ENCODE measurements around the gene MAP3K20.

MAP3K20 gene

DNA sequence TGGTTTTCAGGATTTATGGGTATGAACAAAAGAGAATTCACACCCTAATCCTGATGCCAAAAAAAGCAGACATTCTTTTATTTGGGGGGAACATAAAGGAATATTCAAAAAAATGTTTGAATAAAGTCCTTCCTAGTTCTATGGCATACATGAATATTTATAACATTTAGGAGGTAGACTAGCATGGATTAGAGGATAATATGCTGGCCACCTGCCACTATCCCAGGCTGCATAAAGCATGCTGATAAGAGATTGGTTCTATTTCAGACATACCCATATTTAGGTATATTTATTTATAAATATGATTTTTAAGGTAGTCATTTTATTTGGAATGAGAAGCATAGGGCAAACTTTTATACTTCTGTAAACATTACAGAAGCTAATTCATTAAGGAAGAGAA is 34.9 kb upstream of the MAP3K20 start:
- no peaks in the 10 kb centered on the region for H3K9me3 ChIP-seq
- H3K27ac ChIP-seq, result no peak overlapping the region
- TF ChIP-seq, protein P1, sequence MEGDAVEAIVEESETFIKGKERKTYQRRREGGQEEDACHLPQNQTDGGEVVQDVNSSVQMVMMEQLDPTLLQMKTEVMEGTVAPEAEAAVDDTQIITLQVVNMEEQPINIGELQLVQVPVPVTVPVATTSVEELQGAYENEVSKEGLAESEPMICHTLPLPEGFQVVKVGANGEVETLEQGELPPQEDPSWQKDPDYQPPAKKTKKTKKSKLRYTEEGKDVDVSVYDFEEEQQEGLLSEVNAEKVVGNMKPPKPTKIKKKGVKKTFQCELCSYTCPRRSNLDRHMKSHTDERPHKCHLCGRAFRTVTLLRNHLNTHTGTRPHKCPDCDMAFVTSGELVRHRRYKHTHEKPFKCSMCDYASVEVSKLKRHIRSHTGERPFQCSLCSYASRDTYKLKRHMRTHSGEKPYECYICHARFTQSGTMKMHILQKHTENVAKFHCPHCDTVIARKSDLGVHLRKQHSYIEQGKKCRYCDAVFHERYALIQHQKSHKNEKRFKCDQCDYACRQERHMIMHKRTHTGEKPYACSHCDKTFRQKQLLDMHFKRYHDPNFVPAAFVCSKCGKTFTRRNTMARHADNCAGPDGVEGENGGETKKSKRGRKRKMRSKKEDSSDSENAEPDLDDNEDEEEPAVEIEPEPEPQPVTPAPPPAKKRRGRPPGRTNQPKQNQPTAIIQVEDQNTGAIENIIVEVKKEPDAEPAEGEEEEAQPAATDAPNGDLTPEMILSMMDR (IDR thresholded peaks at IDR 0.05), result no peak
- H3K27me3 ChIP-seq, result no peaks in the 10 kb centered on the region
- no peak overlapping the region for H3K4me3 ChIP-seq (ENCODE audit: low read depth in 1 of 2, low read length in 1 of 2)
- H3K36me3 ChIP-seq, result no peaks in the 10 kb centered on the region
- no peaks in the 10 kb centered on the region for H3K4me1 ChIP-seq (ENCODE audit: control insufficient read depth in 1 of 2, insufficient read depth in 1 of 2, low read depth in 1 of 2, low read length in 1 of 2)

GRCh38 chr2:173043476-173043875 is 32.2 kb upstream of the MAP3K20 start:
- Histone ChIP-seq H3K4me1 (ENCODE audit: control insufficient read depth in 1 of 2, insufficient read depth in 1 of 2, low read depth in 1 of 2, low read length in 1 of 2) (no peaks in the 10 kb centered on the region), H3K36me3 (no peaks in the 10 kb centered on the region), H3K27me3 (no peaks in the 10 kb centered on the region), H3K4me3 (ENCODE audit: low read depth in 1 of 2, low read length in 1 of 2) (no peak overlapping the region), H3K27ac (no peak overlapping the region), H3K9me3 (no peaks in the 10 kb centered on the region)
- TF ChIP-seq, protein P1 (IDR thresholded peaks at IDR 0.05), result no peak

GRCh38 chr2:173043897-173044519 is 31.6 kb upstream of the MAP3K20 start:
- Histone ChIP-seq H3K4me1 (ENCODE audit: control insufficient read depth in 1 of 2, insufficient read depth in 1 of 2, low read depth in 1 of 2, low read length in 1 of 2) (no peaks in the 10 kb centered on the region), H3K9me3 (no peaks in the 10 kb centered on the region), H3K27ac (no peak overlapping the region), H3K27me3 (no peaks in the 10 kb centered on the region), H3K4me3 (ENCODE audit: low read depth in 1 of 2, low read length in 1 of 2) (no peak overlapping the region), H3K36me3 (no peaks in the 10 kb centered on the region)
- TF ChIP-seq, protein P1 (IDR thresholded peaks at IDR 0.05), result no peak

GRCh38 chr2:173044686-173045085 is 31.0 kb upstream of the MAP3K20 start:
- Histone ChIP-seq H3K27ac (no peak overlapping the region), H3K36me3 (no peaks in the 10 kb centered on the region), H3K4me3 (ENCODE audit: low read depth in 1 of 2, low read length in 1 of 2) (no peak overlapping the region), H3K4me1 (ENCODE audit: control insufficient read depth in 1 of 2, insufficient read depth in 1 of 2, low read depth in 1 of 2, low read length in 1 of 2) (no peaks in the 10 kb centered on the region), H3K9me3 (no peaks in the 10 kb centered on the region), H3K27me3 (no peaks in the 10 kb centered on the region)
- TF ChIP-seq, protein P1 (IDR thresholded peaks at IDR 0.05), result no peak

DNA sequence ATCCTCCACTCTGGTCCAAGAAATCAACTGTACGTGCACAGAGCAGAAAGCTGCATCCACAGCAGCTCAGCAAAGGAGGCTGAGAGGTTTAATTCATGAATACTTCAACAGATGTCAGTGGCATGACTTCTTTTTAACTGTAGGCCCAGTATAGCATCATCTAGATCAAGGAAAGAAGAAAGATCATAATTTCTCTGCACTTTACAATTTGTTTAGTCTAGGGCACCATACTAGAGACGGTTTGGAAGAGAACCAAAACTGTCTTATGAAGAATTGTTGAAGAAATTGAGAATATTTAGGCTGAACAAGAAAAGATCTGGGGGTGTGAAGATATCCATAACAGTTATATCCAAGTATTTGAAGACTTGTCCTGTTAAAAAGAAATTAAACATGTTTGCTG is 30.5 kb upstream of the MAP3K20 start:
- no peaks in the 10 kb centered on the region for H3K36me3 ChIP-seq
- TF ChIP-seq, protein P1 (IDR thresholded peaks at IDR 0.05), result no peak
- H3K27me3 ChIP-seq, result no peaks in the 10 kb centered on the region
- H3K4me1 ChIP-seq (ENCODE audit: control insufficient read depth in 1 of 2, insufficient read depth in 1 of 2, low read depth in 1 of 2, low read length in 1 of 2), result no peaks in the 10 kb centered on the region
- no peak overlapping the region for H3K4me3 ChIP-seq (ENCODE audit: low read depth in 1 of 2, low read length in 1 of 2)
- H3K27ac ChIP-seq, result no peak overlapping the region
- H3K9me3 ChIP-seq, result no peaks in the 10 kb centered on the region

DNA sequence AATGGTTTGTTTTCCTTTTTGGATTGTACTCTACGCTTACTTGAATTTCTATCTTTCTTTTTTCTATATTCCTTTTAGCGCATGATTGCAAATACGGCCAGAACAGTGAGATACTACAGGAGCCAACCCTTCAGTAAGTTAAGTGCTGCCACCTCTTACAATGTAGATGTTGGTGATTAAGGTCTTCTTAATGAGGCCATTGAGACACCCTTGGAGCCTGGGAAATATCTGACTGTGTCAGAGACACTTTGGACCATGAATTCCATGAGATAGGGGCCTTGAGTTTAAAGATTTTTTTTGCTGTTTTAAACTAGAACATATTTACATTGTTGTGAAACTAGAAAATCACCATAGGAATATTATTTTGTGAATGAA is 27.1 kb upstream of the MAP3K20 start:
- Histone ChIP-seq H3K4me3 (ENCODE audit: low read depth in 1 of 2, low read length in 1 of 2) (no peak overlapping the region), H3K27ac (no peak overlapping the region), H3K36me3 (no peaks in the 10 kb centered on the region), H3K9me3 (no peaks in the 10 kb centered on the region), H3K4me1 (ENCODE audit: control insufficient read depth in 1 of 2, insufficient read depth in 1 of 2, low read depth in 1 of 2, low read length in 1 of 2) (peaks cover 7% of the 10 kb centered on the region in 2 experiments), H3K27me3 (no peaks in the 10 kb centered on the region)
- TF ChIP-seq, protein P1 (IDR thresholded peaks at IDR 0.05), result no peak

All from neutrophil (primary cell).